ENCODE results near the gene GDPD4.

Gene GDPD4

DNA sequence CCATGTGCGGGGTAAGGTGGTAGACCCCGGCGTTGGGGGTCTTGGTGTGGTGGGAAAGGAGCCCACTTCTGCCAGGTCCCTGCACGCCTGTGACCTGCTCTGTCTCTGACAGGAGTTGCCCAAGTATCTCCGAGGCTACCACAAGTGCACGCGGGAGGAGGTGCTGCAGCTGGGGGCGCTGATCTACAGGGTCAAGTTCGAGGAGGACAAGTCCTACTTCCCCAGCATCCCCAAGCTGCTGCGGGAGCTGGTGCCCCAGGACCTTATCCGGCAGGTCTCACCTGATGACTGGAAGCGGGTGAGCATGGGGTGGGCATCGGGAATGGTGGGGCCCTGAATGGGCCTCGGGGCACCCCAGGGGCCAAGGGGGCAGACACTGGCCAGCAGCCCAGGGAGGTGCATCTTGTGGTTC lies 90.4 kb downstream of the GDPD4 start:
- Histone ChIP-seq H3F3A (ENCODE audit: low read depth) (no peaks in the 10 kb centered on the region), H3K36me3 (ENCODE audit: insufficient read depth, low read length) (no peaks in the 10 kb centered on the region), H2AFZ (ENCODE audit: low read length) (no peak overlapping the region), H3K9me3 (ENCODE audit: insufficient read depth, low read depth, low read length) (no peaks in the 10 kb centered on the region), H3K4me1 (ENCODE audit: insufficient read depth, low read length, poor library complexity, severe bottlenecking) (peaks cover 3% of the 10 kb centered on the region), H3K9ac (ENCODE audit: low read depth, low read length, poor library complexity, severe bottlenecking) (no peak overlapping the region), H3K4me3 (ENCODE audit: low read length, poor library complexity, severe bottlenecking) (no peak overlapping the region), H4K20me1 (ENCODE audit: insufficient read depth, low read length, poor library complexity, severe bottlenecking) (no peaks in the 10 kb centered on the region), H3K9me2 (replicated peaks; ENCODE audit: low read depth, low read length) (no peaks in the 10 kb centered on the region), H3K4me2 (ENCODE audit: low read depth, low read length, poor library complexity, severe bottlenecking) (no peak overlapping the region), H3K27me3 (ENCODE audit: insufficient read depth, low read length, poor library complexity, severe bottlenecking) (no peaks in the 10 kb centered on the region), H3K79me2 (ENCODE audit: insufficient read depth, low read length) (no peaks in the 10 kb centered on the region)
- no peak for TF ChIP-seq EZH2phosphoT487 (IDR thresholded peaks at IDR 0.05; ENCODE audit: borderline replicate concordance)
- TF ChIP-seq, protein P1, sequence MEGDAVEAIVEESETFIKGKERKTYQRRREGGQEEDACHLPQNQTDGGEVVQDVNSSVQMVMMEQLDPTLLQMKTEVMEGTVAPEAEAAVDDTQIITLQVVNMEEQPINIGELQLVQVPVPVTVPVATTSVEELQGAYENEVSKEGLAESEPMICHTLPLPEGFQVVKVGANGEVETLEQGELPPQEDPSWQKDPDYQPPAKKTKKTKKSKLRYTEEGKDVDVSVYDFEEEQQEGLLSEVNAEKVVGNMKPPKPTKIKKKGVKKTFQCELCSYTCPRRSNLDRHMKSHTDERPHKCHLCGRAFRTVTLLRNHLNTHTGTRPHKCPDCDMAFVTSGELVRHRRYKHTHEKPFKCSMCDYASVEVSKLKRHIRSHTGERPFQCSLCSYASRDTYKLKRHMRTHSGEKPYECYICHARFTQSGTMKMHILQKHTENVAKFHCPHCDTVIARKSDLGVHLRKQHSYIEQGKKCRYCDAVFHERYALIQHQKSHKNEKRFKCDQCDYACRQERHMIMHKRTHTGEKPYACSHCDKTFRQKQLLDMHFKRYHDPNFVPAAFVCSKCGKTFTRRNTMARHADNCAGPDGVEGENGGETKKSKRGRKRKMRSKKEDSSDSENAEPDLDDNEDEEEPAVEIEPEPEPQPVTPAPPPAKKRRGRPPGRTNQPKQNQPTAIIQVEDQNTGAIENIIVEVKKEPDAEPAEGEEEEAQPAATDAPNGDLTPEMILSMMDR (conservative IDR thresholded peaks at IDR 0.05; ENCODE audit: low read length) = no peak

- Histone ChIP-seq H3F3A (ENCODE audit: low read depth) (no peaks in the 10 kb centered on the region), H3K36me3 (ENCODE audit: insufficient read depth, low read length) (no peaks in the 10 kb centered on the region), H3K4me1 (ENCODE audit: insufficient read depth, low read length, poor library complexity, severe bottlenecking) (no peaks in the 10 kb centered on the region), H4K20me1 (ENCODE audit: insufficient read depth, low read length, poor library complexity, severe bottlenecking) (no peaks in the 10 kb centered on the region), H3K9ac (ENCODE audit: low read depth, low read length, poor library complexity, severe bottlenecking) (no peak overlapping the region), H3K79me2 (ENCODE audit: insufficient read depth, low read length) (no peaks in the 10 kb centered on the region), H3K9me2 (replicated peaks; ENCODE audit: low read depth, low read length) (no peaks in the 10 kb centered on the region), H3K27me3 (ENCODE audit: insufficient read depth, low read length, poor library complexity, severe bottlenecking) (no peaks in the 10 kb centered on the region), H3K4me2 (ENCODE audit: low read depth, low read length, poor library complexity, severe bottlenecking) (no peak overlapping the region), H3K4me3 (ENCODE audit: low read length, poor library complexity, severe bottlenecking) (no peak overlapping the region), H3K9me3 (ENCODE audit: insufficient read depth, low read depth, low read length) (no peaks in the 10 kb centered on the region), H2AFZ (ENCODE audit: low read length) (no peak overlapping the region)
- TF ChIP-seq, protein P1 (conservative IDR thresholded peaks at IDR 0.05; ENCODE audit: low read length) = no peak
- no peak for TF ChIP-seq EZH2phosphoT487 (IDR thresholded peaks at IDR 0.05; ENCODE audit: borderline replicate concordance)
Observed at GRCh38 chr11:77209663-77210062, 91.8 kb downstream of the GDPD4 start.

- Histone ChIP-seq H3F3A (ENCODE audit: low read depth) (no peaks in the 10 kb centered on the region), H2AFZ (ENCODE audit: low read length) (no peak overlapping the region), H3K9ac (ENCODE audit: low read depth, low read length, poor library complexity, severe bottlenecking) (no peak overlapping the region), H3K9me2 (replicated peaks; ENCODE audit: low read depth, low read length) (no peaks in the 10 kb centered on the region), H3K4me1 (ENCODE audit: insufficient read depth, low read length, poor library complexity, severe bottlenecking) (no peaks in the 10 kb centered on the region), H3K4me2 (ENCODE audit: low read depth, low read length, poor library complexity, severe bottlenecking) (no peak overlapping the region), H3K36me3 (ENCODE audit: insufficient read depth, low read length) (no peaks in the 10 kb centered on the region), H4K20me1 (ENCODE audit: insufficient read depth, low read length, poor library complexity, severe bottlenecking) (no peaks in the 10 kb centered on the region), H3K27me3 (ENCODE audit: insufficient read depth, low read length, poor library complexity, severe bottlenecking) (no peaks in the 10 kb centered on the region), H3K9me3 (ENCODE audit: insufficient read depth, low read depth, low read length) (no peaks in the 10 kb centered on the region), H3K4me3 (ENCODE audit: low read length, poor library complexity, severe bottlenecking) (no peak overlapping the region), H3K79me2 (ENCODE audit: insufficient read depth, low read length) (no peaks in the 10 kb centered on the region)
- TF ChIP-seq, protein P1 (conservative IDR thresholded peaks at IDR 0.05; ENCODE audit: low read length) = no peak
- TF ChIP-seq EZH2phosphoT487 (IDR thresholded peaks at IDR 0.05; ENCODE audit: borderline replicate concordance) = no peak
Observed at GRCh38 chr11:77208535-77208934, 93.0 kb downstream of the GDPD4 start.
